ENCODE measurements around the gene CLEC16A.

CLEC16A gene

DNA sequence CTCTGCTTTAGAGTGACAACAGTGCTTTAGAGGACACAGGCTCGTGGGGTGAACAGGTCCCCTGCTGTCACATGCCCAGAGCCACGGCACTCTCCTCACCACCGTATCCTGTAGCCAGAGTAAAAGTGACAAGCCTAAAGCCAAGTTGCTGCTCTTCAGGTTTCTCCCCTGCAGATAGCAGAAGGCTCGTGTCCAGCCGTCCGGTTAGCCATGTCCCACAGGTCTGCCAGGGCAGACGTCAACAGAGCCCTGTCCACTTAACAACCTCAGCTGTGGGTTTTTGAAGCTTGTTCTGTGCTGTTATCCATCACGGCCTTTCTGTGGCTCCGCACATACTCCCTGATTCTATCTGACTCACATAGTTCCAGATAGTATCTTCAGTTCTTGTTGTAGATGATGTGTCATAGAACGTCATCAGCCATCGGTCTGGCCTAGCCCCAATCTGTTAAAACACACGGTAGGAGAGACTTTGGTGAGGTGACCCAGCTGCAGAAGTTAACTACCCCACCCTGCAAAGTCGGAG is 211.0 kb downstream of the CLEC16A start:
- Histone ChIP-seq H2AFZ (ENCODE audit: low read depth, low read length) (no peak overlapping the region), H3K4me3 (ENCODE audit: low read length) (no peak overlapping the region), H3K9me3 (ENCODE audit: low read length) (peaks cover under 1% of the 10 kb centered on the region), H3K4me1 (ENCODE audit: insufficient read depth, low read length) (peaks cover 6% of the 10 kb centered on the region), H3K36me3 (ENCODE audit: insufficient read depth, low read length) (no peaks in the 10 kb centered on the region), H3K27me3 (ENCODE audit: insufficient read depth, low read length) (no peaks in the 10 kb centered on the region)

DNA sequence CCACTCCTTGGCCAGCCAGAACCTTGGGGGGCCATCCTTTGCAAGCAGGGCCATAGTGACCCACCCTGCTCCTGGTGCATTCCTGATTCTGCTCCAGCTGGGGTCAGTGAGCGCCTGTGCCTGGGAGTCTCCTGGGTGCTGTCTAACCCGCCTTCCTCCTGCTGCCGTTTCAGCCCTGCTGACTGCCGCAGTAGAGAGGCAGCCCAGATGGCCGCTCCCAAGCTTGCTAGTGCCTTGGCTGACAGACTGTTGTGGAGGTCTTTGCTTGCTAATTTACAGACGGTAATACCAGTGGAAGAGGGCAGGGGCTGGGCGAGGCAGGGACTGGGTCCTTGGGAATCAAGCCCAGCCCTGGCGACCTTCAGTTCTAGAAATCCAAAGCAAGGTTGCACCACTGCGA is 212.0 kb downstream of the CLEC16A start:
- H3K27me3 ChIP-seq (ENCODE audit: insufficient read depth, low read length), result no peaks in the 10 kb centered on the region
- H3K4me1 ChIP-seq (ENCODE audit: insufficient read depth, low read length), result peaks cover 6% of the 10 kb centered on the region
- H2AFZ ChIP-seq (ENCODE audit: low read depth, low read length), result no peak overlapping the region
- H3K9me3 ChIP-seq (ENCODE audit: low read length), result no peaks in the 10 kb centered on the region
- no peaks in the 10 kb centered on the region for H3K36me3 ChIP-seq (ENCODE audit: insufficient read depth, low read length)
- no peak overlapping the region for H3K4me3 ChIP-seq (ENCODE audit: low read length)

DNA sequence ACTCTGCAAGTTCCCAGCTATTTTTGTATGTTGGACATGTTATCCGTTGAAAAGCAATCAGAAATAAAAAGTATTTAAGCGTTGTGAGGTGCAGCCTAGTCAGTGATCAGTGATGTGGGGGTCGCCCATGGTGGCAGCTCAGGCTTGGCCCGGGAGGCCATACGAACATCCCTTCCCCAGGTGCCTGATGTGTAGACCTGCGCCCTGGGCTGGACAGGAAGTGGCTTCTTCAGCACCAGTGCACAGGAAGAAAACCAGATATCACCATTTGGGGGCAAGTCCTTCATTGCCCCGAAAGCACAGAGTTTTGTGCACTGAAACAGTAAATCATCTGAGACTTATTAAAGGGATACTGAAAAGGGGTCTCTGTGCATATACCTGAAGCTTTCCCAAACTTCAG is 212.8 kb downstream of the CLEC16A start:
- no peaks in the 10 kb centered on the region for H3K36me3 ChIP-seq (ENCODE audit: insufficient read depth, low read length)
- no peaks in the 10 kb centered on the region for H3K27me3 ChIP-seq (ENCODE audit: insufficient read depth, low read length)
- H3K4me1 ChIP-seq (ENCODE audit: insufficient read depth, low read length), result peaks cover 6% of the 10 kb centered on the region
- H3K4me3 ChIP-seq (ENCODE audit: low read length), result no peak overlapping the region
- no peaks in the 10 kb centered on the region for H3K9me3 ChIP-seq (ENCODE audit: low read length)
- H2AFZ ChIP-seq (ENCODE audit: low read depth, low read length), result no peak overlapping the region

DNA sequence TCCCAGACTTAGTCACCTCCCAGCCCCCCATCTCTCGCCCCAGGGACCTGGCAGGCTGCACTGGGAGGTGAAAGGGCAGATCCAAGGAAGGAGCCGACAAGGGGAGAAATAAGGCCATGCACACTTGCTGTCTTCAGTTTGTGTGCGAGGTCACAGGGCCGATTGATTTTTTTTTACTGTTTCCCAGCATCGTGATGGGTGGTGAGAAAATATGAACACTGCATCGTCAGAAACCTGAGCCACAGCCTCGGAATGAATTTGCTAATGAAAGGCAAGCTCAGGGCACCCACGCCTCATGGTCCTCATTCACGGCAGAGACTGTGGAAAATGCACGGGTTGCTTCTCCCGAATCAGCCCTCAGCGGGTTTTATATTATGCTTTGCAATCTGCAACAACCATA is 213.7 kb downstream of the CLEC16A start:
- H3K27me3 ChIP-seq (ENCODE audit: insufficient read depth, low read length), result no peaks in the 10 kb centered on the region
- H3K4me3 ChIP-seq (ENCODE audit: low read length), result no peak overlapping the region
- H2AFZ ChIP-seq (ENCODE audit: low read depth, low read length), result no peak overlapping the region
- H3K4me1 ChIP-seq (ENCODE audit: insufficient read depth, low read length), result peaks cover 2% of the 10 kb centered on the region
- no peaks in the 10 kb centered on the region for H3K36me3 ChIP-seq (ENCODE audit: insufficient read depth, low read length)
- no peaks in the 10 kb centered on the region for H3K9me3 ChIP-seq (ENCODE audit: low read length)

DNA sequence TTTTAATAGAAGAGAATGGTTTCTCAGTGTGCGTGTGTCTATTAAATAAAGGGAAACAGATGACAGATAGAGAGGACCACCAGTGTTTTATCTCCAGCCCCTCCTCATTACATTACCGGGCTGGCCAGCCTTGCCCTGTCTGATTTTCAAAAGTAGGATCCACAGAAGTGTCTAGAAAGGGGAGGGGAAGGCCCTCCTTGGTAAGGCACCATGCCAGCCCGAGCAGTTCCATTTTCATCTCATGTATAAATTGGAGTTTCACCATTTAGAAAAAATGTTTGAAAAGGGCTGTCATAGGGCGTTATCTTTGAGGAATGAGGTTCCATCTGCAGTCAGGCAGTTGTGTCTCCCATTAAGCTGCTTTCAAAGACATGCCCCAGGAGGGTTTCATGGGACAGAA is 214.9 kb downstream of the CLEC16A start:
- Histone ChIP-seq H2AFZ (ENCODE audit: low read depth, low read length) (no peak overlapping the region), H3K36me3 (ENCODE audit: insufficient read depth, low read length) (no peaks in the 10 kb centered on the region), H3K27me3 (ENCODE audit: insufficient read depth, low read length) (no peaks in the 10 kb centered on the region), H3K9me3 (ENCODE audit: low read length) (no peaks in the 10 kb centered on the region), H3K4me1 (ENCODE audit: insufficient read depth, low read length) (peaks cover under 1% of the 10 kb centered on the region), H3K4me3 (ENCODE audit: low read length) (no peak overlapping the region)

DNA sequence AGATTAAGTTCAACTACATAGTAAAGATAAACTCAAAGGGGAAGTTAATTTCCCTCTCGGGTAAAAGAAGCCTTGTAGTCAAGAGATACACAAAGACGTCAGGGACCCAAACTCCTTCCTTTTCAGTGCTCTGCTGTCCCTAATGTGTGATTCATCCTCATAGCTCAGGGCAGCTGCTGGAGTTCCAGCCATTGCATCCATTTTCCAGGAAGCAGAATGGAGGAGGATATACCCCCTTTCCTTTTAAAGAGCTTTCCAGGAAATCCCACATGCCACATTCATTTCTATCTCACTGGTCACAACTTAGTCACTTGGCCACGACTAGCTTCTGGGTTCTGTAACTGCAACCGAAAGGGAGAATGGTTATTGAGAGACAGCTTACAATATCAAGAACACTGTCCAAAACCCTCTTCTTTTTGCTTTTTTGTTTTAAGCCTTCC is 216.3 kb downstream of the CLEC16A start:
- Histone ChIP-seq H3K36me3 (ENCODE audit: insufficient read depth, low read length) (no peaks in the 10 kb centered on the region), H3K4me1 (ENCODE audit: insufficient read depth, low read length) (peaks cover 8% of the 10 kb centered on the region), H2AFZ (ENCODE audit: low read depth, low read length) (no peak overlapping the region), H3K27me3 (ENCODE audit: insufficient read depth, low read length) (no peaks in the 10 kb centered on the region), H3K9me3 (ENCODE audit: low read length) (no peaks in the 10 kb centered on the region), H3K4me3 (ENCODE audit: low read length) (no peak overlapping the region)

DNA sequence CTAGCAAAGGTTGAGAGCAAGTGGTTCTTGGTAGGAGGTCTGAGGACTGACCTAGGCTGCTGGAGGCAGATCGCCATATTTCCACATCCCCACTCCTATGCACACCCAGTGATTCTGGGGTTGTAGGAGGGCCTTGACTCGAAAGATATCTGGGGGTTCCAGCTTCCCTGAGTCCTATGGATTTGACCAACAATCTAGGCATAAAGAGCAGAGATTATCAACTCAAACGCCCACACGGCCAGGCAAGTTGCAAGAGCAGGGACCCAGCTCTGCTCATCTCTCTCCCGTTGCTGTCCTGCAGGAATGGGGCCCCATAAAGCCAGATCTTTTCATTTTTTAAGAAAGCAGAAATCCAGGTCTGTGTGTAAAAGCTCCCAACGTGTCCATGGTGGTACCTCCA is 217.1 kb downstream of the CLEC16A start:
- H3K4me3 ChIP-seq (ENCODE audit: low read length), result no peak overlapping the region
- H3K27me3 ChIP-seq (ENCODE audit: insufficient read depth, low read length), result no peaks in the 10 kb centered on the region
- no peak overlapping the region for H2AFZ ChIP-seq (ENCODE audit: low read depth, low read length)
- H3K9me3 ChIP-seq (ENCODE audit: low read length), result no peaks in the 10 kb centered on the region
- no peaks in the 10 kb centered on the region for H3K36me3 ChIP-seq (ENCODE audit: insufficient read depth, low read length)
- H3K4me1 ChIP-seq (ENCODE audit: insufficient read depth, low read length), result peaks cover 8% of the 10 kb centered on the region

DNA sequence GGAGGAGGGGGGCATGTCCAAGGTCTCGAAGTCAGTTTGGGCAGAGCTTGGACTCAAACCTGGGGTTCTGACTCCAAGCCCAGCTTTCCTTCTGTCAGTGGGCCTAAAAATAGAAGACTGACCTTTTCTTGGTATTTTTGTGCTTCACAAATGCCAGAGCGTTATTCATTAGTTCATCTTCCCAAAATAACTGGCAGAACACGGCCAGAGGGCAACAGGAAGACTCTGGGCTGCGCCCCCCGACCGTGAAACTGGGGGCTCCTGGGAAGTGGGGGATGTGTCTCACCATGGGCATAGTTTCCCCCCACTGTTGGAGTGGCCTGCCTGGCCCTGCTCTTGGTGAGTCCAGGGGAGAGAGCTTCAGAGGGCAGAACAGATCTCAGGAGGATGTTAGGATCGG is 217.6 kb downstream of the CLEC16A start:
- Histone ChIP-seq H2AFZ (ENCODE audit: low read depth, low read length) (no peak overlapping the region), H3K4me3 (ENCODE audit: low read length) (no peak overlapping the region)

DNA sequence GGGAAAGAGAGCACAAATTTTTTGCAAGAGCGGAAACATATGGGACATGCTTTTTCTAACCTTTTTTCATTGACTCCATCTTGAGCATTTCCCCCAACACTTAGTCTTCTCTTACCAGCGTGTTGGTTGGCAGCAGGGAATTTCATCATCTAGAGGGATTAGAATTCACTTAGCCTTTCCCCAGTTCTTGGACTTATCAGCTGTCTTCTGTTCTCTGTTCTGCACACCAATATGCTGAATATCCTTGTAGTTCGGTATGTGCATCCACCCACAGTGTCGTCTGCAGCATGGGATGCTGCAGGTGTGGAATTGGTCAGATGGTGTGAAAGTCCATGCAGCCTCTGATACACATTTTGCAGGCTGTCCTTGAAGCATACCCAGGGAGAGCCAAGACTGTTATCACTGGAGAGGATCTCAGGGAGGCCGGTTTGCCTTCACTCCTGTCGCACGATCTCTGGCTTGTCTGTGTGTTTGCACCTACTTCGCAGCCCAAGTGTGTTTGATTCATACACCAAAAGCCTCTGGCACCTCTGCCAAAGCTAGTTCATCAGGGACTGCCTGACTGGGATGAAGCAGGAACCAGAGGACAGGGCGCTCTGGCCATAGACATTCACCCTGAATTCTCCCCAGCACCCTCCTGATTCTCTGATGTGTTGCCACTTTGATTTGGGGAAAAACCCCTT is 218.4 kb downstream of the CLEC16A start:
- no peaks in the 10 kb centered on the region for H3K9me3 ChIP-seq (ENCODE audit: low read length)
- H3K36me3 ChIP-seq (ENCODE audit: insufficient read depth, low read length), result peaks cover 4% of the 10 kb centered on the region
- no peaks in the 10 kb centered on the region for H3K27me3 ChIP-seq (ENCODE audit: insufficient read depth, low read length)
- peaks cover 8% of the 10 kb centered on the region for H3K4me1 ChIP-seq (ENCODE audit: insufficient read depth, low read length)
- H3K4me3 ChIP-seq (ENCODE audit: low read length), result no peak overlapping the region
- H2AFZ ChIP-seq (ENCODE audit: low read depth, low read length), result no peak overlapping the region

More for the DNA sequence above, 217.6 kb downstream of the CLEC16A start:
- no peaks in the 10 kb centered on the region for H3K36me3 ChIP-seq (ENCODE audit: insufficient read depth, low read length)
- no peaks in the 10 kb centered on the region for H3K27me3 ChIP-seq (ENCODE audit: insufficient read depth, low read length)
- H3K9me3 ChIP-seq (ENCODE audit: low read length), result no peaks in the 10 kb centered on the region
- peaks cover 8% of the 10 kb centered on the region for H3K4me1 ChIP-seq (ENCODE audit: insufficient read depth, low read length)

DNA sequence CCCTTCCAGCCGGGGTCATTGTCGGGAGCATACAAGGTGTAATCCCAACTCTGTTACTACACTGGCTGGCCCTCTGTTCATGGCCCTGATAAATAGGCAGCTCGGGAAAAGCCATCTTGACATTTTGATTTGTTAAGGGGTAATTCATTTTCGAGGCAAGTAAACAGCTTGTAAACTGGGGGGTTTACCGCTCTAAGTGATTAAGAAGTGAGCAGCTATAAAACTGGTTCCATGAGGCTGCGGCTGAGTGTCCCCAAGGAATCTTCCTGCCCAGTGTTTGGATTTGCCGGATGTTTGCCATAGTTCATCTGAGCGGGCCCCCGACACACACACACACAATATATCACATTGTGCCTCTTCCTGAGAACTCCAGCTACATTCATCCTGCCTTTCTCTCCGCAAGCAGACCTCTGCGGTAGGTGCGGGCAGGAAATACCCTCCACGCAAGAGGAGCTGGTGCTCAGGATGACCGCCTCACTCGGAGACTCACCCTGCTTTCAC is 219.4 kb downstream of the CLEC16A start:
- Histone ChIP-seq H3K27me3 (ENCODE audit: insufficient read depth, low read length) (no peaks in the 10 kb centered on the region), H2AFZ (ENCODE audit: low read depth, low read length) (no peak overlapping the region), H3K9me3 (ENCODE audit: low read length) (no peaks in the 10 kb centered on the region), H3K4me1 (ENCODE audit: insufficient read depth, low read length) (peaks cover 8% of the 10 kb centered on the region), H3K36me3 (ENCODE audit: insufficient read depth, low read length) (peaks cover 5% of the 10 kb centered on the region), H3K4me3 (ENCODE audit: low read length) (no peak overlapping the region)

DNA sequence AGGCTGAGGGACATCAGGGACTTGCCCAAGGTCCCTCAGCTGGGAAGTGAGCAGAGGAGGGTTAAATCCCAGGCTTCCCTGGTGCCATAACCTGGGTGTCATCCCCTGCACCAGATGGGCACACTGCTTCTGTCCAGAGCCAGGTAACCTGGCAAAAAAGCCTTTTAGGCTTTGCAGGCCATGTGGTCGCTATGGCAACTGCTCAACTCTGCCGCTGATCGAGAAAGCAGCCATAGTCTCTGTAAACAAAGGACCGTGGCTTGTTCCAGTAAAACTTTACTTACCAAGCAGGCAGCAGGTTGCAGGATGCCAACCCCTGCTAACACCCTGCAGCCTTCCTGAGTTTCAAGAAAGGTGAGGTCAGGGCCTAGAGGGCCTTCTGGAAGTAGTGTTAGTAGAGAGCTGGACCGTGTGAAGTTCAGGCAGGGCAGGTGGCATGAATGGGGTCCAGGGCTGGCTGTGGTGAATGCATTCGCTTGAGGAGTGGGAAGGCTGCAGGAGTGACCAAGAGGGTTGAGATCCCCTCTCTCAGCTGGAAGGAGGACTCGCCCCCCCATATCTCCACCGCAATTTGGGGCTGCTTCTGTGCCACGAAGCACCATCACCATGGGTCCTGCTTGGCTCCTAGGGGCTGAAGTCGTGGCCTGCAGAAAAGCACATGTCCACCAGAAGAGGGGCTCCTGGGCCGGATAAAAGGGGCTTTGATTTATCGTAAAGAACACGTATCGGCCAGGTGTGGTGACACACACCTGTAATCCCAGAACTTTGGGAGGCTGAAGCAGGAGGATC is 220.3 kb downstream of the CLEC16A start:
- no peaks in the 10 kb centered on the region for H3K9me3 ChIP-seq (ENCODE audit: low read length)
- H2AFZ ChIP-seq (ENCODE audit: low read depth, low read length), result no peak overlapping the region
- H3K4me3 ChIP-seq (ENCODE audit: low read length), result no peak overlapping the region
- peaks cover 5% of the 10 kb centered on the region for H3K36me3 ChIP-seq (ENCODE audit: insufficient read depth, low read length)
- no peaks in the 10 kb centered on the region for H3K27me3 ChIP-seq (ENCODE audit: insufficient read depth, low read length)
- peaks cover 8% of the 10 kb centered on the region for H3K4me1 ChIP-seq (ENCODE audit: insufficient read depth, low read length)

DNA sequence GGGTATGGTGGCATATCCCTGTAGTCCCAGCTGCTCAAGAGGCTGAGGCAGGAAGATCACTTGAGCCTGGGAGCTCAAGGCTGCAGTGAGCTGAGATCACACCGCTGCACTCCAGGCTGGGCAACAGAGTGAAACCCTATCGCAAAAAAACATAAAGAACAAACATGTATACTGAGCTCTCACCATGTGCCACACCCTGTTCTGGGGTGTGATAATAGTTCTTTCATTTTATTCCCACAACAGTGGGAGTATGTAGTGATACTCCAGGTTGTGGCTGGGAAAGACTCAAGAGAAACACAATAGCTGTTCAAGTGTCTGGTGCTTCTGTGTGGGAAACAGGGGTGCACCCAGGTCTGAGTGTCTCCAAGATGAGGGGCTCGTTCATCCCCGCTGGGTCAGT is 221.0 kb downstream of the CLEC16A start:
- no peak overlapping the region for H3K4me3 ChIP-seq (ENCODE audit: low read length)

DNA sequence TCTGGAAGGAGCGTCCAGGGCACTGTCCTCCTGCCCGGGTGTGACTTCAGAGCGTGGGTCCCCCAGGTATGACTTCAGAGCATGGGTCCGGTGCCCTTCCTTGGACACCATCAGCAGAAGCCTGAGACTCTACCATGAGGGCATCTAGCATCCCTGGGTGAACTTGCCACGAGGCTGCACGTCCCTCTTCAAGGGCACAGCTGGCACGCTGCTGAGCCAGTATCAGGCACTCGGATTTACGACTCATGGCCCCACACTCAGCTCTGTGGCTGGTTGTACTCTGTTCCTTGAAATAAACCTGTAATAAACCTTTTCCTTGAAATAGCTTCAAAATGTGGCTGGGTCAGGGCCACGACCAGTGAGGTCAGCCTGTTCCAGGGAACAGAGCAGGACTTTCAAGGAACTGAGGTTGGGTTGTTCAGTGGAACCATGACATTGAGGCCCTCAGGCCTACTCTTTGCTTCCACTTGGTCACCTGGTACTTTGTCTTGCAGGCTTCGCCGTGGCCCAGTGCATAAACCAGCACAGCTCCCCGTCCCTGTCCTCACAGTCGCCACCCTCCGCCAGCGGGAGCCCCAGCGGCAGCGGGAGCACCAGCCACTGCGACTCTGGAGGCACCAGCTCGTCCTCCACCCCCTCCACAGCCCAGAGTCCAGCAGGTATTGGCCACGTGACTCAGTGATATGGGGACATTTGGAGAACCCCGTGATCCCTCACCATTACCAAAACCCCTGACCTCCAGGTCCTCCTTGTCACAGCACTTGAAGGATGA is 221.7 kb downstream of the CLEC16A start:
- H3K4me1 ChIP-seq (ENCODE audit: insufficient read depth, low read length), result peaks cover 8% of the 10 kb centered on the region
- H3K9me3 ChIP-seq (ENCODE audit: low read length), result no peaks in the 10 kb centered on the region
- H3K4me3 ChIP-seq (ENCODE audit: low read length), result no peak overlapping the region
- no peaks in the 10 kb centered on the region for H3K27me3 ChIP-seq (ENCODE audit: insufficient read depth, low read length)
- H2AFZ ChIP-seq (ENCODE audit: low read depth, low read length), result no peak overlapping the region
- peaks cover 5% of the 10 kb centered on the region for H3K36me3 ChIP-seq (ENCODE audit: insufficient read depth, low read length)

More for the DNA sequence above, 221.0 kb downstream of the CLEC16A start:
- Histone ChIP-seq H3K9me3 (ENCODE audit: low read length) (no peaks in the 10 kb centered on the region), H3K36me3 (ENCODE audit: insufficient read depth, low read length) (peaks cover 5% of the 10 kb centered on the region), H2AFZ (ENCODE audit: low read depth, low read length) (no peak overlapping the region), H3K27me3 (ENCODE audit: insufficient read depth, low read length) (no peaks in the 10 kb centered on the region), H3K4me1 (ENCODE audit: insufficient read depth, low read length) (peaks cover 8% of the 10 kb centered on the region)
